ENCODE results near the gene OR2F1.

- TF ChIP-seq CSDC2 (CRISPR knock-in tag; IDR thresholded peaks at IDR 0.05) (no peak), PATZ1 (CRISPR knock-in tag; IDR thresholded peaks at IDR 0.05; ENCODE audit: borderline replicate concordance) (no peak), ZFP3 (CRISPR knock-in tag; IDR thresholded peaks at IDR 0.05) (no peak), CSRNP3 (CRISPR knock-in tag; IDR thresholded peaks at IDR 0.05) (no peak), ZFP30 (CRISPR knock-in tag; IDR thresholded peaks at IDR 0.05) (no peak), CREB5 (CRISPR knock-in tag; IDR thresholded peaks at IDR 0.05; ENCODE audit: low read depth) (no peak), ZNF70 (CRISPR knock-in tag; IDR thresholded peaks at IDR 0.05) (no peak), ZNF8 (CRISPR knock-in tag; IDR thresholded peaks at IDR 0.05) (no peak), SNAI2 (CRISPR knock-in tag; IDR thresholded peaks at IDR 0.05) (no peak)
Measured at GRCh38 chr7:143914938-143915652, 39.5 kb upstream of the OR2F1 start.
